SU-DHL-6 (cell line): ENCODE data around the gene SLC30A7.
"Not testable (repeated sequence)": the region's sequence is repeated elsewhere in the genome, so short reads cannot be mapped to it uniquely, and the experiment has no call there.

Experiments
- EZH2phosphoT487 ChIP-seq: fragments of 200-600 bp; sonication (generic), shearing (Covaris generic); conservative IDR thresholded peaks from 2 replicates; pipeline ENCODE4 v1.6.1; 2018; ENCODE audit warnings: mild to moderate bottlenecking, antibody characterized with exemption, low read length, moderate library complexity, mixed read lengths
- TF ChIP-seq, protein P1 (sequence below): fragments of 200-600 bp; sonication (generic); IDR thresholded peaks from one replicate; pipeline ENCODE4 v1.5.1; 2017; ENCODE audit warnings: antibody characterized with exemption, mild to moderate bottlenecking, low read length, moderate library complexity; ENCODE audit not compliant: insufficient read depth, poor library complexity, severe bottlenecking

DNA sequence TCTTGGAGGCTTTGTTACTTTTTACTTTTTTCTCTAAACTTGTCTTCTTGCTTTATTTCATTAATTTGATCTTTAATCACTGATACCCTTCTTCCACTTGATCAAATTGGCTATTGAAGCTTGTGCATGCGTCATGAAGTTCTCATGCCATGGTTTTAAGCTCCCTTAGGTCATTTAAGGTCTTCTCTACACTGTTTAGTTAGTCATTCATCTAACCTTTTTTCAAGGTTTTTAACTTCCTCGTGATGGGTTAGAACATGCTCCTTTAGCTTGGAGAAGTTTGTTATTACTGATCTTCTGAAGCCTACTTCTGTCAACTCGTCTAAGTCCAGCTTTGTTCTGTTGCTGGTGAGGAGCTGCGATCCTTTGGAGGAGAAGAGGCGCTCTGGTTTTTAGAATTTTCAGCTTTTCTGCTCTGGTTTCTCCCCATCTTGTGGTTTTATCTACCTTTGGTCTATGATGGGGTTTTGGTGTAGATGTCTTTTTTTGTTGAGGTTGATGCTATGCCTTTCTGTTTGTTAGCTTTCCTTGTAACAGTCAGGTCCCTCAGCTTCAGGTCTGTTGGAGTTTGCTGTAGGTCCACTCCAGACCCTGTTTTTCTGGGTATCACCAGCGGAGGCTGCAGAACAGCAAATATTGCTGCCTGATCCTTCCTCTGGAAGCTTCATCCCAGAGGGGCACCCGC is 53.0 kb downstream of the SLC30A7 start:
- TF ChIP-seq, protein P1, sequence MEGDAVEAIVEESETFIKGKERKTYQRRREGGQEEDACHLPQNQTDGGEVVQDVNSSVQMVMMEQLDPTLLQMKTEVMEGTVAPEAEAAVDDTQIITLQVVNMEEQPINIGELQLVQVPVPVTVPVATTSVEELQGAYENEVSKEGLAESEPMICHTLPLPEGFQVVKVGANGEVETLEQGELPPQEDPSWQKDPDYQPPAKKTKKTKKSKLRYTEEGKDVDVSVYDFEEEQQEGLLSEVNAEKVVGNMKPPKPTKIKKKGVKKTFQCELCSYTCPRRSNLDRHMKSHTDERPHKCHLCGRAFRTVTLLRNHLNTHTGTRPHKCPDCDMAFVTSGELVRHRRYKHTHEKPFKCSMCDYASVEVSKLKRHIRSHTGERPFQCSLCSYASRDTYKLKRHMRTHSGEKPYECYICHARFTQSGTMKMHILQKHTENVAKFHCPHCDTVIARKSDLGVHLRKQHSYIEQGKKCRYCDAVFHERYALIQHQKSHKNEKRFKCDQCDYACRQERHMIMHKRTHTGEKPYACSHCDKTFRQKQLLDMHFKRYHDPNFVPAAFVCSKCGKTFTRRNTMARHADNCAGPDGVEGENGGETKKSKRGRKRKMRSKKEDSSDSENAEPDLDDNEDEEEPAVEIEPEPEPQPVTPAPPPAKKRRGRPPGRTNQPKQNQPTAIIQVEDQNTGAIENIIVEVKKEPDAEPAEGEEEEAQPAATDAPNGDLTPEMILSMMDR = not testable (repeated sequence)
- not testable (repeated sequence) for TF ChIP-seq EZH2phosphoT487
